ENCODE measurements around the gene ALK.

- TF ChIP-seq, protein P1, sequence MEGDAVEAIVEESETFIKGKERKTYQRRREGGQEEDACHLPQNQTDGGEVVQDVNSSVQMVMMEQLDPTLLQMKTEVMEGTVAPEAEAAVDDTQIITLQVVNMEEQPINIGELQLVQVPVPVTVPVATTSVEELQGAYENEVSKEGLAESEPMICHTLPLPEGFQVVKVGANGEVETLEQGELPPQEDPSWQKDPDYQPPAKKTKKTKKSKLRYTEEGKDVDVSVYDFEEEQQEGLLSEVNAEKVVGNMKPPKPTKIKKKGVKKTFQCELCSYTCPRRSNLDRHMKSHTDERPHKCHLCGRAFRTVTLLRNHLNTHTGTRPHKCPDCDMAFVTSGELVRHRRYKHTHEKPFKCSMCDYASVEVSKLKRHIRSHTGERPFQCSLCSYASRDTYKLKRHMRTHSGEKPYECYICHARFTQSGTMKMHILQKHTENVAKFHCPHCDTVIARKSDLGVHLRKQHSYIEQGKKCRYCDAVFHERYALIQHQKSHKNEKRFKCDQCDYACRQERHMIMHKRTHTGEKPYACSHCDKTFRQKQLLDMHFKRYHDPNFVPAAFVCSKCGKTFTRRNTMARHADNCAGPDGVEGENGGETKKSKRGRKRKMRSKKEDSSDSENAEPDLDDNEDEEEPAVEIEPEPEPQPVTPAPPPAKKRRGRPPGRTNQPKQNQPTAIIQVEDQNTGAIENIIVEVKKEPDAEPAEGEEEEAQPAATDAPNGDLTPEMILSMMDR (IDR thresholded peaks at IDR 0.05) = no peak
- TF ChIP-seq POLR2A (IDR thresholded peaks at IDR 0.05) = no peak
These were observed 219.1 kb downstream of the ALK start for GRCh38 chr2:29702276-29702675.
